CD4-positive, alpha-beta T cell treated with Interleukin-17A for 1 hour (primary cell): Measurements from ENCODE around the gene NFATC1.

Experiments used
- DNase-seq: peaks from one replicate; pipeline ENCODE4 v3.0.0-alpha.2; 2020

NFATC1 gene

GRCh38 chr18:79424880-79425568 is 29.3 kb downstream of the NFATC1 start:
- DNase-seq: no peak

- no peak for DNase-seq
Measured at GRCh38 chr18:79425569-79425886, 29.8 kb downstream of the NFATC1 start.

- no peak for DNase-seq
Measured at GRCh38 chr18:79426376-79427300, 30.9 kb downstream of the NFATC1 start.

DNA sequence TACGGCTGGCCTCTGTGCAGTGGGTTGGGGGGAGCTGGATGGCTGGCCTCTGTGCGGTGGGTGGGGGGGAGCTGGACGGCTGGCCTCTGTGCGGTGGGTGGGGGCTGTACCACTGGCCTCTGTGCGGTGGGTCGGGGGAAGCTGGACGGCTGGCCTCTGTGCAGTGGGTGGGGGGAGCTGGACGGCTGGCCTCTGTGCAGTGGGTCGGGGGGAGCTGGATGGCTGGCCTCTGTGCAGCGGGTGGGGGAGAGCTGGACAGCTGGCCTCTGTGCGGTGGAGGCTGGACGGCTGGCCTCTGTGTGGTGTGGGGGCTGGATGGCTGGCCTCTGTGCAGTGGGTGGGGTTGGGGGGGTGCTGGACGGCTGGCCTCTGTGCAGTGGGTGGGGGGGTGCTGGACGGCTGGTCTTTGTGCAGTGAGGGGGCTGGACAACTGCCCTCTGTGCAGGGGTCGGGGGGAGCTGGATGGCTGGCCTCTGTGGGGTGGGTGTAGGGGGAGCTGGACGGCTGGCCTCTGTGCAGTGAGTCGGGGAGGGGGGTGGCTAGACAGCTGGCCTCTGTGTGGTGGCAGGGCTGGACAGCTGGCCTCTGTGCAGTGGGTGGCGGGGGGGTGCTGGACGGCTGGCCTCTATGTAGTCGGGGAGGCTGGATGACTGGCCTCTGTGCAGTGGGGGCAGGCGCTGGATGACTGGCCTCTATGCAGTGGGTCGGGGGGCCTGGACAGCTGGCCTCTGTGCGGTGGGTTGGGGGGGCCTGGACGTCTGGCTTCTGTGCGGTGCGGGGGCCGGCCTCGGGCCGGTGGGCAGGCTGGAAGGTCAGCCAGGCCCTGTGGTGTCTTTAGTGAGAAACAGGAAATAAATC is 31.9 kb downstream of the NFATC1 start:
- DNase-seq: no peak

- no peak for DNase-seq
Measured at GRCh38 chr18:79428287-79428686, 32.6 kb downstream of the NFATC1 start.

GRCh38 chr18:79429381-79429780 is 33.7 kb downstream of the NFATC1 start:
- no peak for DNase-seq

GRCh38 chr18:79429785-79430281 is 34.1 kb downstream of the NFATC1 start:
- DNase-seq: no peak

GRCh38 chr18:79432376-79433120 is 36.8 kb downstream of the NFATC1 start:
- no peak for DNase-seq

- DNase-seq: no peak
Measured at GRCh38 chr18:79433431-79433830, 37.7 kb downstream of the NFATC1 start.

DNA sequence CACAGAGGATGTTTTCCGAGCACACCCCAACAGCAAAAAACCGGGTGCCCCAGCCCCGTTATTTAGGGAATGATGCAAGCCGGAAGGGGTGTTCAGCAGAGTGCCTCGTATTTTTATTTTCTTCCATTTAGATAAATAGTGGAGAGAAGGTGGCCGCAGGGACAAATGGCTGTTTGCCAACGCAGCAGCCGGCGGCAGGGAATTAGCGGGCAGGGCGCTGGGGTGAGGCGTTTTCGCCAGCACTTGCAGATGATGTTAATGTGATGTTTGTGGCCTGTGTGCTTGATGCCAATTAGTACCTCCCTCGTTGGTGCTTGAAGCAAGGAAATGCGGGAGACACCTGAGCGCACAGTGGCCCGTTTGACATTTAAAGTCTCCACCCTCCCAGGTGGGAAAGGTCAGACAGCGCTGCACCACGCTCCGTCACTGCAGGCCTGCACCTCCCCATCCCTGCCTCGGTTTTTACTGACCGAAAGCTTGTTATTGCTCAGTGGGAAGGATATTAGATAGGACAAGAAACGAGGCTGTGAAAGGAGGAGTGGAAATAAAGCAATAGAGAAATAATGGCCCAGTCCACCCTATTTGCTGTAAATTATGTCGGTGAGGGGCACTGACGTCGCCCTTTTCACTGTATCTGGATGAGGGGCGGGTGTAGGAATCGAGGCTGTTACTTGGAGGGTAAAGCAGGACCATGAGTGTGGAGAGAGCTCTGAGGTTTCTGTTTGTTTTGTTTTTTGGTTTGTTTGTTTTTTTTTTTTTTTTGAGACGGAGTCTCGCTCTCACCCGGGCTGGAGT is 39.1 kb downstream of the NFATC1 start:
- DNase-seq: no peak

DNA sequence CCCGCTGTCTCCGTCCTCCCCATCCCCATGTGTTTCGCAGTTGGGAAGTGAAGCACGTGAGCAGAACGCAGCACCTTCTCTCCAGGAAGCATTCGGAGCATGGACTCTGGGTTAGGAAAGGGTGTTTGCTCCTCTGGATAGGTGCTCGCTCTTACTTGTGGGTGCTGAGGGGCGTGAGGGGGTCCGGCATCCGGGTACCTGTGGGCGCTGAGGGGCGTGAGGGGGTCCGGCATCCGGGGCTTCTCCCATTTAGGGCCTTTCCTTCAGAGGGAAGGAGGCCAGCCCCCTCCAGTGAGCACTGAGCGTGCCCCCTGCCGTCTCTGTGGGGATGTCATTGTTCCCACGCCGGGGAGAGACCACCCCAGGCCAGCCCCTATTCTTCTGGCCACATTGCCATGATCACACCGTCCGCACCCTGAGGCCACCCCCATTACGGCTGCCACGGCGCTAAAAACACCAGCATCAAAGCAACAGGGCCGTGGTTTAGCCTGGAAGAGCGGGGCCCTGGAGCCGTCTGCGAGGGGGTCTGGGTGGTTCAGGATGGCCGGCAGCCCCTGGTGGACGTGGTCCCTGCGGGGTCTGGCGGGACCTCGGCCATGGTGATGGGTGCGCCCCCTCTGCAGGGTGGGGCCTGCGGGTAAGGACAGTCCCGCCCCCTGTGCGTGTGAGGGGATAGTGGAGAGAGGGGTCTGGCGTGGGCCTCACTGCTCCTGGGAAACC is 41.0 kb downstream of the NFATC1 start:
- no peak for DNase-seq

DNA sequence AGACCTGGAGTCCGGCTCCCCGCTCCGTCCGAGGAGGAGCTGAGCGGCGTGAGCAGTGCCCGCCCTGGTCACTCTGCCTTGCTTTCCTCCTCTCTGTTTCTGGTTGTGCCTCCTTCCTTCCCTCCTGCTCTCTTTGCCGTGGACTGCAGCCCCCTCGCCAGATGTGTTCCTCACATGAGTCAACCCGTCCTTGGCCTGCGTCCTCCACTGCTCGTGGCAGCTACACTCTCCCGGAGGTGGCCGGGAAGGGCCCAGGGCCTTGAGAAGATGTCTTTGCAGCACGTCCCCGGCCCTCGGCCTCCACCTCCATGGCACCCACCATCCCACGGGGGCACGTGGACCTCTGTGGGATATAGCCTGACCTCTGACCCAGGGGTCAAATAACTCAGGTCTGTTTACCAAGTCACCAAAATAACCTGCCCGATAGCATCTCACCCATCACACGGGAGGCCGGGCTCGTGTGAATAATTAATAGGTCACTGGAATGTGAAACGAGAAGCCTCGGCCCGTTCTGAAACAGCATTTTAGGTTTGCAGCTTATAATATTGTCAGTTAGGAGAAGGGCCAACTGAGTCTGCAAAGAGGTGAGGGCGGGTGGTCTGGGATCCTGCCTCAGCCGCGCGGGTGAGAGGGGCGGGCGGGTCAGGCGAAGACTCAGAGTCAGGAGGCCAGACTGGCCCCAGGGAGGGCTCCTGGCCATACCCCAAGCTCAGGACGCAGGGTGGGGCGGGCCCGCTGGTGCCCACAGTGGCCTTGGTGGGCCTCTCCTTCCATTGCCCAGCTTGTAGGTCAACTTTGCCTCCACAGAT is 42.6 kb downstream of the NFATC1 start:
- no peak for DNase-seq

GRCh38 chr18:79438898-79439627 is 43.3 kb downstream of the NFATC1 start:
- no peak for DNase-seq

GRCh38 chr18:79439628-79440023 is 43.9 kb downstream of the NFATC1 start:
- DNase-seq: no peak

GRCh38 chr18:79440316-79441110 is 44.8 kb downstream of the NFATC1 start:
- no peak for DNase-seq

- no peak for DNase-seq
Measured at GRCh38 chr18:79441420-79441819, 45.7 kb downstream of the NFATC1 start.

DNA sequence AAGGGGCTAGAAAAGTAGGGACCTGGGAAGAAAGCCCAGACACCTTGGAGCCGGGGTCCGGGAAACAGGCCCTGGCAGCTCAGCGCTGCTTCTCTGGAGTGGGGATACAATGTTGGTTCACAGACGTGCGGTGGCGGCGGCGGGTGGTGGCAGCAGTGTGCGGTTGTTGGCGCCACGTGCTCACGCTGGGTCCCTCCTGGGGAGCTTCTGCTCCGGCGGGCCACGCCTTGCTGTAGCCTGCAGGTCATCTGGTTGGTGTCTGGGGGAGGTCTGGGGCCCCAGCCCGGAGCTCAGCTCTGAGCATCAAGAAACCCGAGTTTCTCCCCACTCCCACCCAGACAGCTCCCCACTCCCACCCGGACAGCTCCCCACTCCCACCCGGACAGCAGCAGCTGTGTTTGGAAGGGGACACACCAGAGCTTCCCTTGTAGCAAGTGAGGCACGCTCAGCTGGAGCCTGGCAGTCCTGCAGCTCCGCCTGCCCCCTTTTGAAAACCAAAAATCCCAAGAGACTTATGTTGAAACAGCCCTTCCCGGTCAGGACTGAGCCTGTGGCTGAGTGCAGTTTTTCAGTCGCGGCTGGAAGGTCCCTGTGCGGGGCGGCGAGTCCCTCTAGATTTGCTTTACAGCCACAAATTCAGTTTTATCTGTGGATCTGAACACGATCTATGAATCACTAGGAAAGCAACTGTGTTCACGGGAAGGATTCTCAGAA is 46.9 kb downstream of the NFATC1 start:
- DNase-seq: no peak

- no peak for DNase-seq
Measured at GRCh38 chr18:79445221-79445620, 49.5 kb downstream of the NFATC1 start.
